PC-3 (cell line): ENCODE measurements around the gene IQSEC3. TPM values are rescaled to one million over a fixed set of nuclear protein-coding genes. Genes with fewer than 3 reads are reported as not detected.

Source experiments
- ATAC-seq: fragments of 200-7000 bp; cut with Tn5 transposase; 2 replicates; pipeline ENCODE4 v1.9.1; 2020; ENCODE audit warnings: mild to moderate bottlenecking, moderate library complexity
- BruUV-seq: library from RNA; stranded (reverse); fragments of 400-500 nt; replicated peaks from 2 replicates; lab custom pipeline; 2021; lab: Mats Ljungman, UMichigan
- CTCF ChIA-PET: fragments of 300-600 bp; sonication (Branson Sonifier 250); formaldehyde crosslinking; loops from one replicate; lab custom pipeline; 2022; ENCODE audit warnings: antibody characterized with exemption; lab: Charles Lee
- POLR2A ChIA-PET: fragments of 300-600 bp; sonication (Branson Sonifier 250); formaldehyde crosslinking; loops from one replicate; lab custom pipeline; 2022; ENCODE audit warnings: antibody characterized with exemption; ENCODE audit not compliant: unreplicated experiment; lab: Charles Lee
- DNase-seq: peaks from one replicate; pipeline ENCODE4 v3.0.0-alpha.2; 2015
- H2AFZ ChIP-seq: fragments of 300-600 bp; sonication (generic); 2 replicates; pipeline ENCODE4 v1.6.0; 2016; ENCODE audit warnings: antibody characterized with exemption, low read length
- H3F3A ChIP-seq: fragments of 300-600 bp; sonication (generic); one replicate; pipeline ENCODE4 v1.6.0; 2017; ENCODE audit warnings: antibody characterized with exemption, low read length, control low read depth, mild to moderate bottlenecking; ENCODE audit not compliant: unreplicated experiment
- H3K27ac ChIP-seq: fragments of 300-600 bp; sonication (generic); 2 replicates; pipeline ENCODE4 v1.5.1; 2016; ENCODE audit warnings: mild to moderate bottlenecking, low read length
- H3K27me3 ChIP-seq: fragments of 300-600 bp; sonication (generic); 2 replicates; pipeline ENCODE4 v1.6.1; 2016; ENCODE audit warnings: low read length, mixed read lengths
- H3K36me3 ChIP-seq: fragments of 300-600 bp; sonication (generic); 2 replicates; pipeline ENCODE4 v1.6.1; 2016; ENCODE audit warnings: low read depth, mixed run types, low read length, mixed read lengths
- H3K4me1 ChIP-seq: fragments of 300-600 bp; sonication (generic); 2 replicates; pipeline ENCODE4 v1.5.1; 2016; ENCODE audit warnings: low read length; ENCODE audit not compliant: insufficient read depth
- H3K4me2 ChIP-seq: fragments of 300-600 bp; sonication (generic); 2 replicates; pipeline ENCODE4 v1.6.0; 2016; ENCODE audit warnings: low read length
- H3K4me3 ChIP-seq: fragments of 300-600 bp; sonication (generic); 2 replicates; pipeline ENCODE4 v1.5.1; 2016; ENCODE audit warnings: mild to moderate bottlenecking, low read length, mixed read lengths
- H3K79me2 ChIP-seq: fragments of 300-600 bp; sonication (generic); 2 replicates; pipeline ENCODE4 v1.6.1; 2017; ENCODE audit warnings: low read length, mixed read lengths
- H3K9ac ChIP-seq: fragments of 300-600 bp; sonication (generic); 2 replicates; pipeline ENCODE4 v1.6.0; 2016; ENCODE audit warnings: mild to moderate bottlenecking, low read length
- H3K9me2 ChIP-seq: fragments of 300-600 bp; sonication (generic); replicated peaks from 2 replicates; pipeline ENCODE4 v1.6.1; 2016; ENCODE audit warnings: mixed run types, low read length, mixed read lengths
- H3K9me3 ChIP-seq: fragments of 300-600 bp; sonication (generic); 2 replicates; pipeline ENCODE4 v1.6.1; 2016; ENCODE audit warnings: low read length, mixed read lengths
- H4K20me1 ChIP-seq: fragments of 300-600 bp; sonication (generic); 2 replicates; pipeline ENCODE4 v1.6.1; 2016; ENCODE audit warnings: low read length, mixed read lengths
- CTCF ChIP-seq: fragments of 300-600 bp; sonication (generic); conservative IDR thresholded peaks from 2 replicates; pipeline ENCODE4 v1.5.1; 2017; ENCODE audit warnings: antibody characterized with exemption, low read depth, mild to moderate bottlenecking, low read length
- EZH2 ChIP-seq: fragments of 300-600 bp; sonication (generic); IDR thresholded peaks from one replicate; pipeline ENCODE4 v1.6.1; 2017; ENCODE audit warnings: antibody characterized with exemption, mild to moderate bottlenecking, low read length; ENCODE audit not compliant: unreplicated experiment
- EZH2phosphoT487 ChIP-seq: fragments of 300-600 bp; sonication (generic); IDR thresholded peaks from 2 replicates; pipeline ENCODE4 v1.6.1; 2018; ENCODE audit warnings: mild to moderate bottlenecking, antibody characterized with exemption, low read length, borderline replicate concordance
- intact Hi-C: fragments of 100-400 bp; cut with micrococcal nuclease; formaldehyde crosslinking; loops from 2 replicates; pipeline ENCODE4 v1.9.0; 2023
- total RNA-seq: library from RNA; depleted of rRNA; stranded (reverse); fragments of >200 nt; gene quantifications from 2 replicates; pipeline ENCODE4 v1.2.3, GENCODE V29; 2014

Gene IQSEC3
- total RNA-seq, 1 experiment from 2014 or later, result 0.11 TPM

- no TSS peak for BruUV-seq
Measured at GRCh38 chr12:138171-138897, 71.8 kb downstream of the IQSEC3 start.

GRCh38 chr12:138898-139534, 72.4 kb downstream of the IQSEC3 start:
- no peak overlapping the region for H3K4me2 ChIP-seq
- H3K27ac ChIP-seq, result no peak overlapping the region
- BruUV-seq, result no TSS peak
- no peaks in the 10 kb centered on the region for H3F3A ChIP-seq
- no peaks in the 10 kb centered on the region for H3K4me1 ChIP-seq
- no peaks in the 10 kb centered on the region for H3K79me2 ChIP-seq
- no peak overlapping the region for H2AFZ ChIP-seq
- H3K4me3 ChIP-seq, result no peak overlapping the region
- no peak for ATAC-seq
- TF ChIP-seq EZH2phosphoT487 (no peak), EZH2 (no peak), CTCF (no peak)
- no peak for DNase-seq
- intact Hi-C loops, result no loop called here
- no peaks in the 10 kb centered on the region for H3K36me3 ChIP-seq
- H3K27me3 ChIP-seq, result peaks cover 18% of the 10 kb centered on the region; the same call in 1 of the 2 replicates
- CTCF ChIA-PET, result no interaction called here
- POLR2A ChIA-PET, result no interaction called here
- no peaks in the 10 kb centered on the region for H3K9me3 ChIP-seq
- H3K9me2 ChIP-seq, result no peaks in the 10 kb centered on the region
- no peak overlapping the region for H3K9ac ChIP-seq
- H4K20me1 ChIP-seq, result no peaks in the 10 kb centered on the region

More at GRCh38 chr12:138171-138897, 71.8 kb downstream of the IQSEC3 start:
- intact Hi-C loops, result no loop called here
- Histone ChIP-seq H3K4me2 (no peak overlapping the region), H3F3A (no peaks in the 10 kb centered on the region), H3K27me3 (peaks cover 18% of the 10 kb centered on the region; the same call in 1 of the 2 replicates), H4K20me1 (no peaks in the 10 kb centered on the region), H3K9me3 (no peaks in the 10 kb centered on the region), H3K9ac (no peak overlapping the region), H3K4me1 (no peaks in the 10 kb centered on the region), H3K27ac (no peak overlapping the region), H3K79me2 (no peaks in the 10 kb centered on the region), H3K4me3 (no peak overlapping the region), H3K36me3 (no peaks in the 10 kb centered on the region), H3K9me2 (no peaks in the 10 kb centered on the region), H2AFZ (no peak overlapping the region)
- POLR2A ChIA-PET, result no interaction called here
- DNase-seq (no peak), ATAC-seq (no peak)
- TF ChIP-seq EZH2 (no peak), EZH2phosphoT487 (no peak), CTCF (no peak)
- CTCF ChIA-PET, result no interaction called here

GRCh38 chr12:139585-139984, 73.0 kb downstream of the IQSEC3 start:
- intact Hi-C loops, result no loop called here
- peaks cover 18% of the 10 kb centered on the region; the same call in 1 of the 2 replicates for H3K27me3 ChIP-seq
- no peak for ATAC-seq
- ChIA-PET POLR2A (no interaction called here), CTCF (no interaction called here)
- no peak overlapping the region for H3K4me3 ChIP-seq
- H3K4me2 ChIP-seq, result no peak overlapping the region
- H3K79me2 ChIP-seq, result no peaks in the 10 kb centered on the region
- TF ChIP-seq CTCF (no peak), EZH2 (no peak), EZH2phosphoT487 (no peak)
- DNase-seq, result no peak
- no peaks in the 10 kb centered on the region for H3K9me3 ChIP-seq
- H3F3A ChIP-seq, result no peaks in the 10 kb centered on the region
- H3K36me3 ChIP-seq, result no peaks in the 10 kb centered on the region
- no peaks in the 10 kb centered on the region for H3K4me1 ChIP-seq
- no peak overlapping the region for H3K27ac ChIP-seq
- no TSS peak for BruUV-seq
- H4K20me1 ChIP-seq, result no peaks in the 10 kb centered on the region
- no peaks in the 10 kb centered on the region for H3K9me2 ChIP-seq
- H3K9ac ChIP-seq, result no peak overlapping the region
- no peak overlapping the region for H2AFZ ChIP-seq
